GM12892 (cell line): ENCODE data around the gene ANKRD26.

ENCODE experiments used
- POLR2A ChIP-seq: IDR thresholded peaks from 2 replicates; pipeline ENCODE4 v1.6.1; 2011; ENCODE audit warnings: low read depth, low read length, control low read depth
- TAF1 ChIP-seq: IDR thresholded peaks from 2 replicates; pipeline ENCODE4 v1.6.1; 2011; ENCODE audit warnings: low read depth, mild to moderate bottlenecking, control low read depth, low read length, borderline replicate concordance

DNA sequence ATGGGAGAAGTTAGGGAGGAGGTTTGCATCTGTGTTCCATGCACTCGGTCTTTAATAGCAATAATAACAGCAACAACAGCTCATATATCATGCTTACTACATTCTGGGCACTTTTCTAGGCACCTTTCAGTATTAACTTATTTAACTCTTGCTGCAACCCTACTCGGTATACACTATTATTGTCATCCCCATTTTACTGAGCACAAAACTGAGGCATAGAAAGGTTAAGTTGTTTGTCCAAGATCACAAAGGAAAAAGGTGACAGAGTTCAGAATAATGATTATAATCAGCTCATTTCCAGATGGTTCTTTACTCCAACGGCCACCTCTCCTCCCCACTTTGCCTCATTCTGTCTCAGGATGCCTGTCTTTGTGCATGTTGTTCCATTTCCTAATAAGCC, 137.5 kb downstream of the ANKRD26 start:
- TF ChIP-seq POLR2A: no peak
- no peak for TF ChIP-seq TAF1
